ENCODE measurements around the gene SPRR2B.

GRCh38 chr1:153040950-153041631 is 30.3 kb downstream of the SPRR2B start, which contains the start of gene SPRR2D:
- TF ChIP-seq POLR2A (IDR thresholded peaks at IDR 0.05; ENCODE audit: low read depth, low read length) (no peak), TAF1 (IDR thresholded peaks at IDR 0.05; ENCODE audit: borderline replicate concordance, low read depth, low read length) (no peak), CTCF (IDR thresholded peaks at IDR 0.05 in 2 of 3, conservative IDR thresholded peaks at IDR 0.05 in 1 of 3; ENCODE audit: control insufficient read depth in 2 of 3, extremely low read depth in 1 of 3, insufficient read depth in 1 of 3, low read depth in 3 of 3, low read length in 3 of 3) (no peak), EZH2 (IDR thresholded peaks at IDR 0.05; ENCODE audit: borderline replicate concordance, control insufficient read depth, low read depth, low read length) (no peak), ATF3 (IDR thresholded peaks at IDR 0.05; ENCODE audit: borderline replicate concordance, extremely low read depth, low read depth, low read length) (no peak), HDAC2 (IDR thresholded peaks at IDR 0.05) (no peak), CEBPZ (IDR thresholded peaks at IDR 0.05; ENCODE audit: low read depth, low read length) (no peak), GATAD2B (conservative IDR thresholded peaks at IDR 0.05; ENCODE audit: low read depth) (no peak), YY1 (IDR thresholded peaks at IDR 0.05; ENCODE audit: low read depth, low read length) (no peak), ATF7 (IDR thresholded peaks at IDR 0.05; ENCODE audit: low read depth) (no peak), TCF12 (IDR thresholded peaks at IDR 0.05; ENCODE audit: low read depth, low read length) (no peak), POLR2AphosphoS2 (IDR thresholded peaks at IDR 0.05; ENCODE audit: low read depth, low read length) (no peak)
- TF ChIP-seq, protein P1, sequence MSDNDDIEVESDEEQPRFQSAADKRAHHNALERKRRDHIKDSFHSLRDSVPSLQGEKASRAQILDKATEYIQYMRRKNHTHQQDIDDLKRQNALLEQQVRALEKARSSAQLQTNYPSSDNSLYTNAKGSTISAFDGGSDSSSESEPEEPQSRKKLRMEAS (IDR thresholded peaks at IDR 0.05; ENCODE audit: low read depth, low read length): no peak
- TF ChIP-seq, protein P2, sequence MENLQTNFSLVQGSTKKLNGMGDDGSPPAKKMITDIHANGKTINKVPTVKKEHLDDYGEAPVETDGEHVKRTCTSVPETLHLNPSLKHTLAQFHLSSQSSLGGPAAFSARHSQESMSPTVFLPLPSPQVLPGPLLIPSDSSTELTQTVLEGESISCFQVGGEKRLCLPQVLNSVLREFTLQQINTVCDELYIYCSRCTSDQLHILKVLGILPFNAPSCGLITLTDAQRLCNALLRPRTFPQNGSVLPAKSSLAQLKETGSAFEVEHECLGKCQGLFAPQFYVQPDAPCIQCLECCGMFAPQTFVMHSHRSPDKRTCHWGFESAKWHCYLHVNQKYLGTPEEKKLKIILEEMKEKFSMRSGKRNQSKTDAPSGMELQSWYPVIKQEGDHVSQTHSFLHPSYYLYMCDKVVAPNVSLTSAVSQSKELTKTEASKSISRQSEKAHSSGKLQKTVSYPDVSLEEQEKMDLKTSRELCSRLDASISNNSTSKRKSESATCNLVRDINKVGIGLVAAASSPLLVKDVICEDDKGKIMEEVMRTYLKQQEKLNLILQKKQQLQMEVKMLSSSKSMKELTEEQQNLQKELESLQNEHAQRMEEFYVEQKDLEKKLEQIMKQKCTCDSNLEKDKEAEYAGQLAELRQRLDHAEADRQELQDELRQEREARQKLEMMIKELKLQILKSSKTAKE (IDR thresholded peaks at IDR 0.05; ENCODE audit: low read depth, poor library complexity, severe bottlenecking): no peak
